Liver (tissue), 9 donors: ENCODE results near the gene PARP16. TPM values are rescaled to one million over a fixed set of nuclear protein-coding genes. Genes with fewer than 3 reads are reported as not detected.

Experiments used
- DNase-seq: peaks from one replicate; pipeline ENCODE4 v3.0.0-alpha.2; 2017; ENCODE audit warnings: low spot score
- H3K27ac ChIP-seq, 2 donors: one replicate each; pipeline ENCODE4 v1.7.0; 2013; ENCODE audit warnings: inconsistent platforms in 2 of 2, low read length in 2 of 2, control low read depth in 1 of 2, low read depth in 1 of 2, mild to moderate bottlenecking in 1 of 2
- H3K27me3 ChIP-seq, 4 donors: one replicate each; pipeline versions ENCODE4 v1.6.1 to v1.7.0; 2013; ENCODE audit warnings: low read length in 3 of 4, inconsistent platforms in 1 of 4, mild to moderate bottlenecking in 1 of 4, moderate library complexity in 1 of 4; ENCODE audit not compliant: control insufficient read depth in 4 of 4, insufficient read depth in 4 of 4
- H3K36me3 ChIP-seq, 4 donors: one replicate each; pipeline versions ENCODE4 v1.6.1 to v1.7.0; 2013; ENCODE audit warnings: low read length in 3 of 4, mild to moderate bottlenecking in 3 of 4, low read depth in 1 of 4, moderate library complexity in 1 of 4; ENCODE audit not compliant: control insufficient read depth in 4 of 4, insufficient read depth in 3 of 4
- H3K4me1 ChIP-seq, 4 donors: one replicate each; pipeline versions ENCODE4 v1.6.1 to v1.7.0; 2013; ENCODE audit warnings: low read length in 3 of 4, mild to moderate bottlenecking in 3 of 4, moderate library complexity in 1 of 4; ENCODE audit not compliant: control insufficient read depth in 4 of 4, insufficient read depth in 4 of 4
- H3K4me3 ChIP-seq, 3 donors: one replicate each; pipeline versions ENCODE4 v1.6.1 to v1.7.0; 2013; ENCODE audit warnings: low read length in 3 of 3, control low read depth in 1 of 3, low read depth in 1 of 3, mild to moderate bottlenecking in 1 of 3
- H3K9ac ChIP-seq, 2 donors: one replicate each; pipeline ENCODE4 v1.7.0; 2013; ENCODE audit warnings: low read length in 2 of 2, mild to moderate bottlenecking in 2 of 2, moderate library complexity in 2 of 2, control low read depth in 1 of 2, low read depth in 1 of 2
- H3K9me3 ChIP-seq, 4 donors: one replicate each; pipeline versions ENCODE4 v1.6.1 to v1.7.0; 2013; ENCODE audit warnings: low read length in 3 of 4; ENCODE audit not compliant: control insufficient read depth in 4 of 4
- ATF3 ChIP-seq: IDR thresholded peaks from 2 replicates; pipeline ENCODE4 v1.6.1; 2016; ENCODE audit warnings: antibody characterized with exemption
- CTCF ChIP-seq: fragments of 150-350 bp; IDR thresholded peaks from 2 replicates; pipeline ENCODE4 v1.5.1; 2017; ENCODE audit warnings: improper control_type of control experiment, low read depth, low read length; ENCODE audit not compliant: missing input control
- EGR1 ChIP-seq, 2 donors: IDR thresholded peaks; 2 replicates each; pipeline ENCODE4 v1.6.1; 2016 to 2018; ENCODE audit warnings: antibody characterized with exemption in 2 of 2, low read depth in 2 of 2
- FOXA1 ChIP-seq: IDR thresholded peaks from 2 replicates; pipeline ENCODE4 v1.6.1; 2016; ENCODE audit warnings: antibody characterized with exemption
- FOXA2 ChIP-seq: IDR thresholded peaks from 2 replicates; pipeline ENCODE4 v1.6.1; 2016; ENCODE audit warnings: antibody characterized with exemption
- GABPA ChIP-seq, 2 donors: IDR thresholded peaks in 1 of 2; conservative IDR thresholded peaks in 1 of 2; 2 replicates each; pipeline ENCODE4 v1.6.1; 2016; ENCODE audit warnings: antibody characterized with exemption in 2 of 2, mild to moderate bottlenecking in 1 of 2, moderate library complexity in 1 of 2
- JUND ChIP-seq, 2 donors: IDR thresholded peaks; 2 replicates each; pipeline ENCODE4 v1.6.1; 2016; ENCODE audit warnings: antibody characterized with exemption in 2 of 2
- MAX ChIP-seq: IDR thresholded peaks from 2 replicates; pipeline ENCODE4 v1.6.1; 2016; ENCODE audit warnings: antibody characterized with exemption
- NR2F2 ChIP-seq: IDR thresholded peaks from 2 replicates; pipeline ENCODE4 v1.6.1; 2016; ENCODE audit warnings: antibody characterized with exemption
- RAD21 ChIP-seq, 2 donors: IDR thresholded peaks; 2 replicates each; pipeline ENCODE4 v1.6.1; 2016; ENCODE audit warnings: antibody characterized with exemption in 2 of 2, mild to moderate bottlenecking in 2 of 2
- RXRA ChIP-seq, 2 donors: IDR thresholded peaks; 2 replicates each; pipeline ENCODE4 v1.6.1; 2017 to 2018; ENCODE audit warnings: antibody characterized with exemption in 2 of 2, mild to moderate bottlenecking in 1 of 2
- TAF1 ChIP-seq: conservative IDR thresholded peaks from 2 replicates; pipeline ENCODE4 v1.6.1; 2016; ENCODE audit warnings: antibody characterized with exemption, mild to moderate bottlenecking
- YY1 ChIP-seq: IDR thresholded peaks from 2 replicates; pipeline ENCODE4 v1.6.1; 2016; ENCODE audit warnings: antibody characterized with exemption, mild to moderate bottlenecking
- ZBTB33 ChIP-seq: IDR thresholded peaks from 2 replicates; pipeline ENCODE4 v1.6.1; 2016; ENCODE audit warnings: antibody characterized with exemption
- WGBS: extraction: QIAGEN DNeasy Blood & Tissue Kit; methylation state at CpG from one replicate; pipeline ENCODE4 v1.1.7; 2013; 5-methylcytosine and 5-hydroxymethylcytosine counted together
- polyA plus RNA-seq, 2 donors: library from polyadenylated mRNA; stranded (reverse) in 1 of 2; unstranded in 1 of 2; fragments of 200-250 nt in 1 of 2; fragments of >200 nt in 1 of 2; fragmentation: Nextera tagmentation in 1 of 2; extraction: Ambion mirVana in 1 of 2; gene quantifications; one replicate each; pipeline versions ENCODE4 v1.2.1 to v1.2.3, GENCODE V29; 2013 to 2015
- total RNA-seq, 2 donors: library from RNA; depleted of rRNA; stranded (reverse); fragments of >200 nt; gene quantifications; one replicate each; pipeline ENCODE4 v1.2.3, GENCODE V29; 2014
- donor health status: healthy.
- donor health status: healthy.
- donor health status: healthy.
- donor health status: healthy.
- donor health status: healthy.

The PARP16 gene
- total and polyA plus RNA-seq, 4 donors, result 4.0 to 6.9 (median 5.7) TPM

GRCh38 chr15:65248511-65249255 lies 38.0 kb downstream of the PARP16 start:
- H3K27ac ChIP-seq, result no peak overlapping the region
- no peak for DNase-seq

GRCh38 chr15:65246939-65247338 lies 39.7 kb downstream of the PARP16 start:
- H3K27me3 ChIP-seq, result no peaks in the 10 kb centered on the region
- H3K9ac ChIP-seq, result no peak overlapping the region
- H3K9me3 ChIP-seq, result no peaks in the 10 kb centered on the region
- DNase-seq, result no peak
- H3K4me3 ChIP-seq, result no peak overlapping the region
- H3K27ac ChIP-seq, result no peak overlapping the region
- no peak for TF ChIP-seq MAX
- TF ChIP-seq NR2F2, result no peak
- TF ChIP-seq FOXA1, result no peak
- TF ChIP-seq EGR1 (IDR thresholded peaks at IDR 0.05; ENCODE audit: low read depth in 2 of 2), result no peak
- TF ChIP-seq TAF1, result no peak
- TF ChIP-seq RAD21 (IDR thresholded peaks at IDR 0.05), result no peak
- no peak for TF ChIP-seq YY1
- TF ChIP-seq JUND (IDR thresholded peaks at IDR 0.05), result no peak
- TF ChIP-seq RXRA (IDR thresholded peaks at IDR 0.05), result no peak
- H3K4me1 ChIP-seq, result no peaks in the 10 kb centered on the region
- peaks cover 0 to 2% (median 0%) of the 10 kb centered on the region in 4 donors for H3K36me3 ChIP-seq
- WGBS, result 98% methylated on average over 6 of the region's 6 CpGs

More at GRCh38 chr15:65248511-65249255, 38.0 kb downstream of the PARP16 start:
- Histone ChIP-seq H3K4me1 (no peaks in the 10 kb centered on the region), H3K4me3 (no peak overlapping the region), H3K36me3 (peaks cover 0 to 2% (median 0%) of the 10 kb centered on the region in 4 donors), H3K27me3 (no peaks in the 10 kb centered on the region), H3K9me3 (no peaks in the 10 kb centered on the region), H3K9ac (no peak overlapping the region)
- TF ChIP-seq RAD21 (IDR thresholded peaks at IDR 0.05) (no peak), YY1 (no peak), ZBTB33 (no peak), TAF1 (no peak), RXRA (IDR thresholded peaks at IDR 0.05) (no peak), ATF3 (no peak), FOXA2 (no peak), CTCF (no peak), GABPA (IDR thresholded peaks at IDR 0.05 in 1 of 2, conservative IDR thresholded peaks at IDR 0.05 in 1 of 2) (no peak)
- 89% methylated on average over 9 of the region's 9 CpGs for WGBS
